GM08714 (cell line): Measurements from ENCODE around the gene SCAMP2.
"Not testable (repeated sequence)": the region's sequence is repeated elsewhere in the genome, so short reads cannot be mapped to it uniquely, and the experiment has no call there.

Experiments
- H3K4me3 ChIP-seq: fragments of 200-500 bp; sonication (Bioruptor generic); 2 replicates; pipeline ENCODE4 v1.5.1; 2014; ENCODE audit warnings: mild to moderate bottlenecking, low read length, inconsistent platforms
- ZNF274 ChIP-seq: IDR thresholded peaks from 2 replicates; pipeline ENCODE4 v1.6.1; 2012; ENCODE audit warnings: mild to moderate bottlenecking, low read depth, low read length

The SCAMP2 gene

DNA sequence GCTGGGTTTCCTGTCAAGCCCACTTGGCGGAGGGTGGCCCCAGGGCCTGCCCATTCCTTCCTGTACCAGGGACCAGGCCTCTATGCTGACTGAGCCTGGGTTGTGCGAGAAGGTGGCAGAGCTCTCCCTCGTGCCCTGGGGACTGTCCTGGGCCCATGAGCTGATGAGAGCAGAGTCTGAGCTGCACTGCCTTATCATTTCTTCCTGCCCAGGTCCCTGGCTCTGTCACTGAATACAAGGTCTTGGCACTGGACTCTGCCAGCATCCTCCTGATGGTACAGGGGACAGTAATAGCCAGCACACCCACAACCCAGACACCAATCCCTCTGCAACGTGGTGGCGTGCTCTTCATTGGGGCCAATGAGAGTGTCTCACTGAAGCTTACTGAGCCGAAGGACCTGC, 24.1 kb upstream of the SCAMP2 start:
- TF ChIP-seq ZNF274 = no peak
- H3K4me3 ChIP-seq = no peak overlapping the region

DNA sequence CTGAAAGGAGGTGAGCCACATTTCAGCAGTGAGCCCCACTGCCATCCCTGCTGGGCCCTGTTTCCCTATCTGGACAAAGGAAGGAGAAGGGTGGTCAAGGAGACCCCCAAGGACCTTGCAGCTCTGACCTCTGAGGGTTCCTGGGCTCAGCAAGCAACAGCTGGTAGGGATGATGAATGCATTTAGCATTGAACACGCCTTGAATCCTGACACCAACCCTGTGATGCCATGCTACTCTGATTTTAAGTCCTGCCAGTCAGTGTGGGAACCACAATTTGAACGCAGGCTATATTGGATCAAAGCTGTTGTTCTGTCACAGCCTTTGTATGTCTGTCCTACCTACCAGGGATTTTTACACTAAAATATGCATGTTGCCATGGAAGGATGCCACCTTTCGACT, 23.2 kb upstream of the SCAMP2 start:
- TF ChIP-seq ZNF274 = no peak
- H3K4me3 ChIP-seq = no peak overlapping the region

DNA sequence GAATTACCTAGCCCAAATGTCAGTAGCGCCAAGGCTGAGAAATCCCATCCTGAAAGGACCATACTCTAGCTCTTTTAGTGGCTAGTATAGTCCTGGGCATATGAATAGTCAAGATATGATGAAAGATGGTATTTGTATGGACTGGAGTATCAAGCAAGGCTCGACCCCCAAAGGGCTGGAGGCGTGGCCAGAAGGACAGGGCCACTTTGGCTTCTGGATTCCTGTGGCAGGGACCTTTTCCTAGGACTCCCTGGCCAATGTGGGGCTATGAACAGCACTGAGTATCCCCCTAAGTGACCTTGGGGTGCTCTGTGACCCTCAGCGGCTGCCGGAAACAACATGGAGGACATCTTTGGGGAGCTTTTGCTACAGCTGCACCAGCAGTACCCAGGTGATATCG, 22.7 kb upstream of the SCAMP2 start:
- TF ChIP-seq ZNF274 = no peak
- H3K4me3 ChIP-seq = no peak overlapping the region

DNA sequence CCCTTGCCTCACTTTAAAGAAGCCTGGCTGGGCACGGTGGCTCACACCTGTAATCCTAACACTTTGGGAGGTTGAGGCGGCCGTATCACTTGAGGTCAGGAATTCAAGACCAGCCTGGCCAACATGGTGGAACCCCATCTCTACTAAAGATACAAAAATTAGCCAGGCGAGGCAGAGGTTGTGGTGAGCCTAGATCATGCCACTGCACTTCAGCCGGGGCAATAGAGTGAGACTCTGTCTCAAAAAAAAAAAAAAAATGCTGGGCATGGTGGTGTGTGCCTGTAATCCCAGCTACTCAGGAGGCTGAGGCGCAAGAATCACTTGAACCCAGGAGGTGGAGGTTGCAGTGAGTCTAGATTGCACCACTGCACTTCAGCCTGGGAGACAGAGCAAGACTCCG, 21.2 kb upstream of the SCAMP2 start:
- not testable (repeated sequence) for H3K4me3 ChIP-seq

DNA sequence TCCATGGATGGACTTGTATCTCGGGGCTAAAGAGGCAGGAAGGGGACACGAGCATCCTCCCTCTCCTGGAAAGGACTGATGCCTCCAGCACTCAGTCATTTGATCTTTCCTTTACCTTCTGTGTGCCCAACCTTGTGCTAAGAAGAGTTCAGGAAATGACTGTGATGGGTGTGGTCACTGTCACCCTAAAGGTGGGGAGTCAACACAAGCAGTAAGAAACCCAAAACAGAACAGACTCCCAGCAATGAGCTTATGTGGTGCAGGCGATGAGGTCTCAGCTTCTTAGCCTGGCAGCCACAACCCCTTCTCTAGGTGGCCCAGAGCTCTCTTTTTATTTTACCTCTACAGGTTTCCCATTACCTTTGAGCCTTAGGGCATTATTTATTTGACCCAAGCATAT, 20.5 kb upstream of the SCAMP2 start:
- no peak overlapping the region for H3K4me3 ChIP-seq
- TF ChIP-seq ZNF274 = no peak

DNA sequence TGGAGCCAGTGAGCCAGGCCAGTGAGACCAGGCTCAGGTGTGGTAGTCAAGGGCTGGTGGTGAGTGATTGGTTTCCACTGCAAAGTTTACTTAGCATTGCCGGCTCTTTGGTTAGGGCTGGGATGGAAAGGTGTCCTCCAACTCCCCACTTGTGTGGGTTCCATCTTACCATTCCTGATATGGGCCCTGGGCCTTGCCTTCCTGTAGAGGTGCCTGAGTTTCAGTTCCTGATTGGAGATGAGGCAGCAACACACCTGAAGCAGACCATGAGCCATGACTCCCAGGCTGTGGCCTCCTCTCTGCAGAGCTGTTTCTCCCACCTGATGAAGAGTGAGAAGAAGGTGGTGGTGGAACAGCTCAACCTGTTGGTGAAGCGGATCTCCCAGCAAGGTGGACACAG, 19.8 kb upstream of the SCAMP2 start:
- no peak for TF ChIP-seq ZNF274
- no peak overlapping the region for H3K4me3 ChIP-seq

DNA sequence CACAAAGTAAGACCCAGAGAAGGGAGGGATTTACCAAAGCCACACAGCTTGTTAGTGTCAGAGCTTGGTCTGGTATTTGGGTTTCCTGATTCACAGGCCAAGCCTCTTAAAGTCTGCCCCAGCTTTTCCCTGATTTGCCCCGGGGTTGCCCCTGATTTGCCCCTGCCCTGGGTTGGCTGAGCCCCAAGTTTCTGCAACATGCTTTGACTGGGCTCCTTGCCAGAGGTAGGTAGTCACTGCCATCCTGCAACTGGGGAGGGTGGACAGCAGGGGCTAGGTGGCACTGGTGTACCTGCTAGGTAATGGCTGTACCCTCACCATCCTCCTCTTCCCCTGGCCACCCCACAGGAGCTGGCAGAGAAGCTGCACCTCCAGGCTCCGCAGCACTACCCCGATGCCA, 19.1 kb upstream of the SCAMP2 start:
- no peak for TF ChIP-seq ZNF274

DNA sequence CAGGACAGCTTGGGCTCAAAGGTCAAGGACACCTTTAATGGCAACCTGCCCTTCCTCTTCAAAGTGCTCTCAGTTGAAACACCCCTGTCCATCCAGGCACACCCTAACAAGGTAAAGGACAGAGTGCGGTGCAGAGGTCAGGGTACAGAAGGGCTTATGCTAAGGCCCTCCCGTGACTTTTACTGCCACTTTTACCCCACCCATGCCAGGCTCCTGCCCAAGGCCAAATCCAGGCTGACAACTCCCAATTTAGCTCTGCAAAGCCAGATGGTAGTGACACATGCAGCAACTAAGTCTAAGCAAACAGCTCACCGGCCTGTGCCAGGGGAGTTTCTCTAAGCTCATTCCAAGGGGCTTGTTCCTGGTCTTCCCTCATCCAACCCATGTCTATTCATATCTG, 18.3 kb upstream of the SCAMP2 start:
- no peak for TF ChIP-seq ZNF274
- H3K4me3 ChIP-seq = no peak overlapping the region

More for the DNA sequence above, 19.1 kb upstream of the SCAMP2 start:
- H3K4me3 ChIP-seq = no peak overlapping the region

DNA sequence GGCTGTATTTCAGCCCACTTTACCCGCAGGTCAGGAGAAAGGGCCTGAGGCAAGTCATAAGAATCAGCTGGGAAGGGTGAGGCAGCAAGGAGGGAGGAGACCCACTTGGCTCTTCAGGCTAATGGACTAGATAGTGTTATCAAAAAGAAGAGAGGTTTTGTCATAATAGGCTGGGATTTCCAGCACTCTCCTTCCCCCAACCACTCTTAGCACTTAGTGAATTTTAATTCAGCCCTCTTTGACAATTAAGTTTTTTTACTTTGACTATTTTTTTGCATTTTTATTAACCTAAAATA, 17.4 kb upstream of the SCAMP2 start:
- H3K4me3 ChIP-seq = peak overlapping the region; percentile 76
- no peak for TF ChIP-seq ZNF274

DNA sequence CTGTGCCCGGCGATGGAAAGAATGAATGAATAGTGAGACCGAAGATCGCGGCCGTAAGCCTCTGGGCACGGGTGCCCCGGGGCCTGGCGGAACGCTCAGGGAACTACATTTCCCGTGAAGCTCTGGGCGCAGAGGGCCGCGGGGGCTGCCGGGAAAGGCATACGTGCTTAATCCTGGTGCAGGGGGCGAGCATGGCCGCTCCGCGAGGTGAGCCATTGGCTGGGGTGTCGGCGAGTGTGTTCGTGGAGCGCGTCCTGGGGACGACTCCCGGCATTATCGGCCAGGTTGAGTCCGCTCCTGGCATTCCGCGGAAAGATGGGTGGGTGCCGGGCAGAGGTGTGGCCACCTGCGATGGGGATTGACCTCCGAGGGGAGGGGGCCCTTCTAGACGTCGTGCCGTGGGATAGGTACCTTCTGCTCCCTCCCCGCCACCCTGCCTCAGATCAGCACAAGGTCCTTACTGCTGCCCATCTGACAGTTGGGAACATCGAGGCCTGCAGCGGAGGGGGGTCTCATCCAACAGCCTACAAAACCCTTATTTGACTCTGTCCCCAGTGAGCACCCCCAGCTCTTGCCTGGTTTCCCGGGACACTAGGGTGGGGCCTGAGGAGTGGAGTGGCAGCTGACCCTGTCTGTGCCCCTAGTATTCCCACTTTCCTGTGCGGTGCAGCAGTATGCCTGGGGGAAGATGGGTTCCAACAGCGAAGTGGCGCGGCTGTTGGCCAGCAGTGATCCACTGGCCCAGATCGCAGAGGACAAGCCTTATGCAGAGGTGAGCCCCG, 16.9 kb upstream of the SCAMP2 start, which contains the start of gene MPI:
Gene MPI (plus strand): TSS at position 160 of the 782 bp plus-strand sequence. CDS start 32 bp downstream, at position 192.
- TF ChIP-seq ZNF274 = no peak
- peak within 1 kb of the TSS; percentile 76 for H3K4me3 ChIP-seq

DNA sequence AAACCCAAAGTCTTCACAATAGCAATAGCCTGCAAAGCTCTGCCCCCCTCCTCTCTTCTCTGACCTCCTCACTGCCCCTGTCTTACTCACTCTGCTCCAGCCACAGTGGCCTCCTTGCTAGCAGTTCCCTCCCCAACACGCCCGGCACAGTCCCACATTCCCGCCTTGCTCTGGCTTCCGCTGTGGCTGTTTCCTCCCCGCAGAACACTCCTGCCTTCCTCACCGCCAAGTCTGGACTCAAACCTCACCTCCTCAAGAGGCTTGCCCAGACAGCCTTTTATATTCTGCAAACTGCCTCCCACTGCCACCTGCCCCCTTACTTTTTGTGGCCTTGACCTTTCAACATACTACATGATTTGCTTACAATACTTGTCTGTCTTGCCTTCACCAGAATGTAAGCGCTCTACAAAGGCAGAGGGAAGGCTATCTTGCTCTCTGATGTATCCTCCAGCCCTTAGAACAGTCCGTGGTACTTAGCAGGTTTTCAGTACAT, 16.3 kb upstream of the SCAMP2 start:
- peak overlapping the region; percentile 76 for H3K4me3 ChIP-seq
- TF ChIP-seq ZNF274 = no peak

DNA sequence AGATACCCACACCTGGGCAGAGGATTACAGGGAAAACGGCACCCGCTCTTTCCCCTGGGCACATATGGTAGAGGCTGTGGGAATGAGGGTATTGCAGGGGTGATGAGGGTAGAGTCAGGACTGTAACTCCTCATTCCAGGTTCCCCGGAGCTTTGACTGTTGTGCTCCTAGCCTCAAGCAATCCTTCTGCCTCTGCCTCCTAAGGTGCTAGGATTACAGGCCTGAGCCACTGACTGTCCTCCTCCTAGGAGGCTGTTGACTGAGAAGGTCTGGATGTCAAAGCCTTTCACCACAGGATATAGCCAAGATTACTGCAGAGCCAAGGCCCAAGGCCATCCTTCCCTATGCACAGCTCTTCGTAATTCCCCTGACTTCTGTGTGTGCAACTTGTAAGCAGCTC, 15.6 kb upstream of the SCAMP2 start:
- peak overlapping the region; percentile 76; the same call in 1 of the 2 replicates for H3K4me3 ChIP-seq
- no peak for TF ChIP-seq ZNF274

DNA sequence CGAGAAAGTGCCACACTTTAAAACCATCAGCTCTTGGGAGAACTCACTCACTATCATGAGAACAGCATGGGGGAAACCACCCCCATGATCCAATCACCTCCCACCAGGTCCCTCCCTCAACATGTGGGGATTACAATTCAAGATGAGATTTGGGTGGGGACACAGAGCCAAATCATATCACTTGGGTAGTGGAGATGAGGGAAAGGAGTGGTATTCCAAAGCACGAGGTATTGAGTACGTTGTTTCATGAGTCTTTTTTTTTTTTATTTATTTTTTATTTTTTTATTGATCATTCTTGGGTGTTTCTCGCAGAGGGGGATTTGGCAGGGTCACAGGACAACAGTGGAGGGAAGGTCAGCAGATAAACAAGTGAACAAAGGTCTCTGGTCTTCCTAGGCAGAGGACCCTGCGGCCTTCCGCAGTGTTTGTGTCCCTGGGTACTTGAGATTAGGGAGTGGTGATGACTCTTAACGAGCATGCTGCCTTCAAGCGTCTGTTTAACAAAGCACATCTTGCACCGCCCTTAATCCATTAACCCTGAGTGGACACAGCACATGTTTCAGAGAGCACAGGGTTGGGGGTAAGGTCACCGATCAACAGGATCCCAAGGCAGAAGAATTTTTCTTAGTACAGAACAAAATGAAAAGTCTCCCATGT, 14.5 kb upstream of the SCAMP2 start:
- not testable (repeated sequence) for H3K4me3 ChIP-seq

DNA sequence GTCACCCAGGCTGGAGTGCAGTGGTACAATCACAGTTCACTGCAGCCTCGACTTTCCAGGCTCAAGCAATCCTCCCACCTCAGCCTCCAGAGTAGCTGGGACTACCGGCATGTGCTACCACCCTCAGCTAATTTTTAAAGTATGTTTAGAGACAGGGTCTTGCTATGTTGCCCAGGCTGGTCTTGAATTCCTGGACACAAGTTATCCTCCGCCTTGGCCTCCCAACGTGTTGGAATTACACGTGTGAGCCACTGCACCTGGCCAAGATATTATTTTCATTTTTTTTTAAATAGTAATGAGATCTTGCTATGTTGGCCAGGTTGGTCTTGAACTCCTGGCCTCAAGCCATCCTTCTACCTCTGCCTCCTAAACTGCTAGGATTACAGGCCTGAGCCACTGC, 12.3 kb upstream of the SCAMP2 start:
- TF ChIP-seq ZNF274 = no peak
- H3K4me3 ChIP-seq = no peak overlapping the region

DNA sequence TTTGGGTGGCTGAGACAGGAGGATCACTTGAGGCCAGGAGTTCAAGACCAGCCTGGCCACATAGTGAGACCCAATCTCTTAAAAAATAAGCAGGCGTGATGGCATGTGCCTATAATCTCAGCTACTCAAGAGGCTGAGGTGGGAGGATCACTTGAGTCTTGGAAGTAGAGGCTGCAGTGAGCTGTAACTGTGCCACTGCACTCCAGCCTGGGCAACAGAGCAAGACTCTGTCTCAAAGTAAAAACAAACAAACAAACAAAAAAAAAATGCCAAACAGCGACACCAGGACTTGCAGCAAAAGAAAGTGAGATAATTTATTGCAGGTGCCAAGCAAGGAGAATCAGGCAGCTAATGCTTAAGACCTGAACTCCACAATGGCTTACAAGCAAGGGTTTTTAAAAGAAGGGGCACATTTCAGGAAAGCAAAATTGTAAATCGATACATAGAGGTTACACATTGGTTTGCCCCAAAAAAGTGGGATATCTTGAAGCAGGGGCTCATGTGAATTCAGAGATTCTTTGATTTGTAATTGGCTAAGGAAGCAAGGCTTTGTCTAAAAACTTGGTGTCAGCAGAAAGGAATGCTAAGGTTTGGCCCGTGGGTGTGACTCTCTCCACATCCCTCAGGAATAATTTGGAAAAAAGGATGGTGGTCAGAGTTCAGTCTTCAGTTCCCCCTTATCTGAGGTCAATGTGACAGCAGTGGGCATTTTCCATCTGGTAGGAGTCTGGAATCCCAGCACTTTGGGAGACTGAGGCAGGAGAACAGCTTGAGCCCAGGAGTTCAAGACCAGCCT, 11.5 kb upstream of the SCAMP2 start:
- peak overlapping the region; percentile 18; the same call in 1 of the 2 replicates for H3K4me3 ChIP-seq
- no peak for TF ChIP-seq ZNF274
